Stomach (tissue), 4 donors: ENCODE results near the gene SCYGR8.
A peak's percentile ranks its signal among the peaks of the same experiment; 100 is the strongest.

Source experiments
- EP300 ChIP-seq: sonication (generic); formaldehyde crosslinking; IDR thresholded peaks from one replicate; pipeline ENCODE4 v1.6.1; 2017; ENCODE audit warnings: antibody characterized with exemption
- POLR2A ChIP-seq, 4 donors: fragments of 450-650 bp; IDR thresholded peaks; one replicate each; pipeline ENCODE4 v1.6.1; 2016; ENCODE audit warnings: antibody characterized with exemption in 4 of 4, control low read depth in 2 of 4, mild to moderate bottlenecking in 1 of 4, moderate library complexity in 1 of 4
- POLR2AphosphoS5 ChIP-seq, 3 donors: sonication (generic); formaldehyde crosslinking; IDR thresholded peaks; one replicate each; pipeline ENCODE4 v1.6.1; 2016; ENCODE audit warnings: antibody characterized with exemption in 3 of 3
- TF ChIP-seq, protein P1 (sequence below), 7 experiments: fragments of 450-650 bp in 4 of 7; fragments of 200-600 bp in 3 of 7; sonication (generic) in 3 of 7; IDR thresholded peaks; one replicate each; pipeline ENCODE4 v1.5.1; 2016 to 2019; ENCODE audit warnings: antibody characterized with exemption in 7 of 7, control low read depth in 2 of 7, mild to moderate bottlenecking in 1 of 7

DNA sequence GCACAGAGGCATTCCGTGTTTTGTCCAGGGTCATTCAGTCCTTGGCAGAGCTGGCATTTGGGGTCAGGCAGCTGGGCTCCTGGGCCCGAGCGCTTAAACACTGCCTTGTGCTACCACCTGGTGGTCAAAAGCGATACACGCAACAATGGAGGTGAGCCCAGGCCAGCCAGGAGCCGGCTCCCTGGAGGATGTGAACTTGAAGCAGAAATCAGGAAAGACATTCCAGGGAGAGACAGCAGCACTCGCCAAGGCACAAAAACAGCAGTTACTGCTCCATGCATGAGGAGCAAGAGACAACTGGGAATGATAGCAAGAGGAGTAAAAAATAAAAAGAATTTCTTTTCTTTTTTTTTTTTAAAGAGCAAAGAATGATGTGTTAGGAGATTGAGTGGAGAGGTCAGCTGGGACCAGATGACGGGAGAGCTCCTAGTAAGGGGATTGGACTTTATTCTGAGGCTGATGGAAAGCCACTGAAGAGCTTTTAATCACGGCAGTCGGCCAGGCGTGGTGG, 20.7 kb downstream of the SCYGR8 start:
- TF ChIP-seq, protein P1, sequence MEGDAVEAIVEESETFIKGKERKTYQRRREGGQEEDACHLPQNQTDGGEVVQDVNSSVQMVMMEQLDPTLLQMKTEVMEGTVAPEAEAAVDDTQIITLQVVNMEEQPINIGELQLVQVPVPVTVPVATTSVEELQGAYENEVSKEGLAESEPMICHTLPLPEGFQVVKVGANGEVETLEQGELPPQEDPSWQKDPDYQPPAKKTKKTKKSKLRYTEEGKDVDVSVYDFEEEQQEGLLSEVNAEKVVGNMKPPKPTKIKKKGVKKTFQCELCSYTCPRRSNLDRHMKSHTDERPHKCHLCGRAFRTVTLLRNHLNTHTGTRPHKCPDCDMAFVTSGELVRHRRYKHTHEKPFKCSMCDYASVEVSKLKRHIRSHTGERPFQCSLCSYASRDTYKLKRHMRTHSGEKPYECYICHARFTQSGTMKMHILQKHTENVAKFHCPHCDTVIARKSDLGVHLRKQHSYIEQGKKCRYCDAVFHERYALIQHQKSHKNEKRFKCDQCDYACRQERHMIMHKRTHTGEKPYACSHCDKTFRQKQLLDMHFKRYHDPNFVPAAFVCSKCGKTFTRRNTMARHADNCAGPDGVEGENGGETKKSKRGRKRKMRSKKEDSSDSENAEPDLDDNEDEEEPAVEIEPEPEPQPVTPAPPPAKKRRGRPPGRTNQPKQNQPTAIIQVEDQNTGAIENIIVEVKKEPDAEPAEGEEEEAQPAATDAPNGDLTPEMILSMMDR (IDR thresholded peaks at IDR 0.05), result peak in 5 of 7 experiments; percentile 80 to 88 (median 82)
- TF ChIP-seq EP300 (no peak), POLR2A (IDR thresholded peaks at IDR 0.05) (no peak), POLR2AphosphoS5 (IDR thresholded peaks at IDR 0.05) (peak in 1 of 3 donors; percentile 66)
